ENCODE results near the gene ANO6. TPM values are rescaled to one million over a fixed set of nuclear protein-coding genes. Genes with fewer than 3 reads are reported as not detected.

ANO6 gene
- total RNA-seq, 1 experiment from 2014 or later, result 46.8 TPM

GRCh38 chr12:45427042-45427441, 211.1 kb downstream of the ANO6 start (continued):
- TF ChIP-seq TEAD1 (CRISPR knock-in tag; IDR thresholded peaks at IDR 0.05) (no peak), ZNF232 (CRISPR knock-in tag; IDR thresholded peaks at IDR 0.05) (no peak), E2F5 (CRISPR knock-in tag; IDR thresholded peaks at IDR 0.05) (no peak), NR2C2 (CRISPR knock-in tag; IDR thresholded peaks at IDR 0.05) (no peak), ZBTB43 (CRISPR knock-in tag; IDR thresholded peaks at IDR 0.05) (no peak), ZNF425 (CRISPR knock-in tag; conservative IDR thresholded peaks at IDR 0.05) (no peak), IRF1 (CRISPR knock-in tag; IDR thresholded peaks at IDR 0.05) (no peak), ZBTB21 (CRISPR knock-in tag; IDR thresholded peaks at IDR 0.05; ENCODE audit: borderline replicate concordance) (no peak), FOXK1 (CRISPR knock-in tag; IDR thresholded peaks at IDR 0.05) (no peak), ZNF512 (CRISPR knock-in tag; IDR thresholded peaks at IDR 0.05; ENCODE audit: borderline replicate concordance) (no peak), ATF3 (CRISPR knock-in tag; conservative IDR thresholded peaks at IDR 0.05) (no peak), SMAD4 (CRISPR knock-in tag; IDR thresholded peaks at IDR 0.05) (no peak), ZNF532 (CRISPR knock-in tag; IDR thresholded peaks at IDR 0.05; ENCODE audit: borderline replicate concordance) (no peak), CREM (CRISPR knock-in tag; IDR thresholded peaks at IDR 0.05) (no peak)

GRCh38 chr12:45429831-45430230, 213.9 kb downstream of the ANO6 start:
- DNase-seq (ENCODE audit: low spot score), result no peak
- H3K36me3 Mint-ChIP-seq, result peaks cover 40% of the 10 kb centered on the region
- no peak for TF ChIP-seq ZNF219 (CRISPR knock-in tag; IDR thresholded peaks at IDR 0.05; ENCODE audit: borderline replicate concordance)
- TF ChIP-seq ZNF512 (CRISPR knock-in tag; IDR thresholded peaks at IDR 0.05; ENCODE audit: borderline replicate concordance), result no peak
- no peak for TF ChIP-seq USF1 (CRISPR knock-in tag; IDR thresholded peaks at IDR 0.05)
- no peak for TF ChIP-seq TEAD4 (CRISPR knock-in tag; IDR thresholded peaks at IDR 0.05)
- no peak for TF ChIP-seq ZNF671 (CRISPR knock-in tag; IDR thresholded peaks at IDR 0.05)
- TF ChIP-seq CBFB (CRISPR knock-in tag; IDR thresholded peaks at IDR 0.05; ENCODE audit: low read depth), result no peak
- no peak for TF ChIP-seq USF2 (CRISPR knock-in tag; IDR thresholded peaks at IDR 0.05)
- TF ChIP-seq RELA (CRISPR knock-in tag; IDR thresholded peaks at IDR 0.05; ENCODE audit: borderline replicate concordance), result no peak
- no peak for TF ChIP-seq ELF4 (CRISPR knock-in tag; IDR thresholded peaks at IDR 0.05; ENCODE audit: low read depth)
- no peak for TF ChIP-seq NFATC4 (CRISPR knock-in tag; IDR thresholded peaks at IDR 0.05)

More at GRCh38 chr12:45429831-45430230, 213.9 kb downstream of the ANO6 start:
- Mint-ChIP-seq H3K9me3 (no peaks in the 10 kb centered on the region), H3K27me3 (ENCODE audit: low read depth) (peaks cover 6% of the 10 kb centered on the region), H3K27ac (no peak overlapping the region), H3K4me1 (peaks cover 43% of the 10 kb centered on the region), H3K4me3 (no peak overlapping the region)
- ATAC-seq, result no peak
- ChIA-PET CTCF (no interaction called here), POLR2A (no interaction called here)

Measured in WTC11 (cell line).